Astrocyte (in vitro differentiated cells and primary cell): Measurements from ENCODE around the gene TMPRSS9. TPM values are rescaled to one million over a fixed set of nuclear protein-coding genes. Genes with fewer than 3 reads are reported as not detected.

Source experiments
- DNase-seq: peaks from one replicate; pipeline ENCODE4 v3.0.0-alpha.2; 2010; ENCODE audit warnings: low read depth
- FAIRE-seq: peaks from 2 replicates; lab custom pipeline; 2011; peaks lifted over from hg19 to GRCh38; lab: Jason Lieb, UNC
- H2AFZ ChIP-seq: 2 replicates; pipeline ENCODE4 v1.6.0; 2012; ENCODE audit warnings: low read depth, low read length, inconsistent platforms
- H3K27ac ChIP-seq: 2 replicates; pipeline ENCODE4 v1.5.1; 2011; ENCODE audit warnings: low read depth, low read length, inconsistent platforms
- H3K27me3 ChIP-seq: 2 replicates; pipeline ENCODE4 v1.6.0; 2011; ENCODE audit warnings: low read length, inconsistent platforms; ENCODE audit not compliant: insufficient read depth
- H3K36me3 ChIP-seq: 2 replicates; pipeline ENCODE4 v1.5.1; 2011; ENCODE audit warnings: low read length, inconsistent platforms; ENCODE audit not compliant: insufficient read depth
- H3K4me1 ChIP-seq: 2 replicates; pipeline ENCODE4 v1.5.1; 2011; ENCODE audit warnings: low read length, inconsistent platforms; ENCODE audit not compliant: insufficient read depth
- H3K4me2 ChIP-seq: 2 replicates; pipeline ENCODE4 v1.6.0; 2012; ENCODE audit warnings: low read length, inconsistent platforms
- H3K4me3 ChIP-seq: 2 replicates; pipeline ENCODE4 v1.5.1; 2011; ENCODE audit warnings: low read depth, mild to moderate bottlenecking, low read length, inconsistent platforms; ENCODE audit not compliant: insufficient read depth
- H3K79me2 ChIP-seq: 2 replicates; pipeline ENCODE4 v1.6.0; 2012; ENCODE audit warnings: mild to moderate bottlenecking, low read length, inconsistent platforms; ENCODE audit not compliant: insufficient read depth
- H3K9ac ChIP-seq: 2 replicates; pipeline ENCODE4 v1.6.0; 2012; ENCODE audit warnings: mild to moderate bottlenecking, low read length, inconsistent platforms
- H3K9me3 ChIP-seq: 2 replicates; pipeline ENCODE4 v1.5.1; 2012; ENCODE audit warnings: low read depth, mild to moderate bottlenecking, low read length, inconsistent platforms; ENCODE audit not compliant: insufficient read depth
- H4K20me1 ChIP-seq: 2 replicates; pipeline ENCODE4 v1.6.0; 2012; ENCODE audit warnings: low read length, inconsistent platforms; ENCODE audit not compliant: insufficient read depth
- H3K27ac Mint-ChIP-seq: one replicate; pipeline ENCODE4 v1.8.0; 2021; ENCODE audit warnings: mild to moderate bottlenecking, mixed read lengths; ENCODE audit not compliant: unreplicated experiment
- H3K27me3 Mint-ChIP-seq: one replicate; pipeline ENCODE4 v1.8.0; 2021; ENCODE audit warnings: low read depth, mixed read lengths; ENCODE audit not compliant: unreplicated experiment
- H3K36me3 Mint-ChIP-seq: one replicate; pipeline ENCODE4 v1.8.0; 2021; ENCODE audit warnings: low read depth, mixed read lengths; ENCODE audit not compliant: unreplicated experiment
- H3K4me1 Mint-ChIP-seq: one replicate; pipeline ENCODE4 v1.8.0; 2021; ENCODE audit warnings: low read depth, mixed read lengths; ENCODE audit not compliant: unreplicated experiment
- H3K4me3 Mint-ChIP-seq: one replicate; pipeline ENCODE4 v1.8.0; 2021; ENCODE audit warnings: mild to moderate bottlenecking, moderate library complexity, mixed read lengths; ENCODE audit not compliant: unreplicated experiment
- H3K9me3 Mint-ChIP-seq: one replicate; pipeline ENCODE4 v1.8.0; 2021; ENCODE audit warnings: mild to moderate bottlenecking, mixed read lengths; ENCODE audit not compliant: unreplicated experiment
- CTCF ChIP-seq: IDR thresholded peaks from 2 replicates; pipeline ENCODE4 v1.5.1; 2011; ENCODE audit warnings: low read depth, mild to moderate bottlenecking, inconsistent platforms, low read length, moderate library complexity; ENCODE audit not compliant: insufficient read depth
- EZH2 ChIP-seq: IDR thresholded peaks from 2 replicates; pipeline ENCODE4 v1.6.1; 2012; ENCODE audit warnings: mild to moderate bottlenecking, low read length, inconsistent platforms; ENCODE audit not compliant: insufficient read depth
- total RNA-seq: library from RNA; stranded (reverse); gene quantifications from 2 replicates; pipeline ENCODE4 v1.2.1, GENCODE V29; 2021

The TMPRSS9 gene
- total RNA-seq, 1 donor from 2014 or later: 0.16 TPM

GRCh38 chr19:2336528-2337328 is 23.3 kb upstream of the TMPRSS9 start:
- Histone ChIP-seq H3K4me1 (peaks cover 4% of the 10 kb centered on the region), H2AFZ (no peak overlapping the region), H3K4me2 (no peak overlapping the region), H4K20me1 (peaks cover 64% of the 10 kb centered on the region), H3K27me3 (no peaks in the 10 kb centered on the region), H3K9ac (no peak overlapping the region), H3K36me3 (no peaks in the 10 kb centered on the region), H3K27ac (peak overlapping the region; percentile 21), H3K4me3 (no peak overlapping the region), H3K79me2 (peaks cover 58% of the 10 kb centered on the region), H3K9me3 (no peaks in the 10 kb centered on the region)
- Mint-ChIP-seq H3K4me3 (no peak overlapping the region), H3K9me3 (no peaks in the 10 kb centered on the region), H3K27ac (no peak overlapping the region), H3K27me3 (no peaks in the 10 kb centered on the region), H3K4me1 (peaks cover under 1% of the 10 kb centered on the region), H3K36me3 (no peaks in the 10 kb centered on the region)
- no peak for FAIRE-seq
- TF ChIP-seq EZH2 (no peak), CTCF (no peak)
- no peak for DNase-seq

GRCh38 chr19:2337329-2337707 is 22.7 kb upstream of the TMPRSS9 start:
- Histone ChIP-seq H3K9me3 (no peaks in the 10 kb centered on the region), H4K20me1 (peaks cover 58% of the 10 kb centered on the region), H3K79me2 (peaks cover 52% of the 10 kb centered on the region), H3K36me3 (no peaks in the 10 kb centered on the region), H3K27me3 (no peaks in the 10 kb centered on the region), H3K4me1 (peaks cover 4% of the 10 kb centered on the region), H3K27ac (peak overlapping the region; percentile 21), H3K4me2 (no peak overlapping the region), H3K4me3 (no peak overlapping the region), H2AFZ (peak overlapping the region; percentile 9), H3K9ac (peak overlapping the region; percentile 38)
- Mint-ChIP-seq H3K27ac (no peak overlapping the region), H3K9me3 (no peaks in the 10 kb centered on the region), H3K27me3 (no peaks in the 10 kb centered on the region), H3K4me3 (no peak overlapping the region), H3K36me3 (no peaks in the 10 kb centered on the region), H3K4me1 (no peaks in the 10 kb centered on the region)
- TF ChIP-seq EZH2 (no peak), CTCF (peak; percentile 7)
- DNase-seq (peak; percentile 47), FAIRE-seq (no peak)

GRCh38 chr19:2338055-2338615 is 21.9 kb upstream of the TMPRSS9 start:
- Histone ChIP-seq H4K20me1 (peaks cover 54% of the 10 kb centered on the region), H3K9ac (no peak overlapping the region), H3K36me3 (no peaks in the 10 kb centered on the region), H3K9me3 (no peaks in the 10 kb centered on the region), H3K4me1 (peaks cover 4% of the 10 kb centered on the region), H2AFZ (no peak overlapping the region), H3K27ac (no peak overlapping the region), H3K4me3 (no peak overlapping the region), H3K79me2 (peaks cover 47% of the 10 kb centered on the region), H3K4me2 (no peak overlapping the region), H3K27me3 (no peaks in the 10 kb centered on the region)
- no peaks in the 10 kb centered on the region for H3K27me3 Mint-ChIP-seq
- no peak overlapping the region for H3K27ac Mint-ChIP-seq
- TF ChIP-seq CTCF (no peak), EZH2 (no peak)
- no peaks in the 10 kb centered on the region for H3K4me1 Mint-ChIP-seq
- no peak overlapping the region for H3K4me3 Mint-ChIP-seq
- H3K36me3 Mint-ChIP-seq: no peaks in the 10 kb centered on the region
- no peaks in the 10 kb centered on the region for H3K9me3 Mint-ChIP-seq
- DNase-seq (no peak), FAIRE-seq (no peak)
